Measurements from ENCODE around the gene GABARAPL1.

DNA sequence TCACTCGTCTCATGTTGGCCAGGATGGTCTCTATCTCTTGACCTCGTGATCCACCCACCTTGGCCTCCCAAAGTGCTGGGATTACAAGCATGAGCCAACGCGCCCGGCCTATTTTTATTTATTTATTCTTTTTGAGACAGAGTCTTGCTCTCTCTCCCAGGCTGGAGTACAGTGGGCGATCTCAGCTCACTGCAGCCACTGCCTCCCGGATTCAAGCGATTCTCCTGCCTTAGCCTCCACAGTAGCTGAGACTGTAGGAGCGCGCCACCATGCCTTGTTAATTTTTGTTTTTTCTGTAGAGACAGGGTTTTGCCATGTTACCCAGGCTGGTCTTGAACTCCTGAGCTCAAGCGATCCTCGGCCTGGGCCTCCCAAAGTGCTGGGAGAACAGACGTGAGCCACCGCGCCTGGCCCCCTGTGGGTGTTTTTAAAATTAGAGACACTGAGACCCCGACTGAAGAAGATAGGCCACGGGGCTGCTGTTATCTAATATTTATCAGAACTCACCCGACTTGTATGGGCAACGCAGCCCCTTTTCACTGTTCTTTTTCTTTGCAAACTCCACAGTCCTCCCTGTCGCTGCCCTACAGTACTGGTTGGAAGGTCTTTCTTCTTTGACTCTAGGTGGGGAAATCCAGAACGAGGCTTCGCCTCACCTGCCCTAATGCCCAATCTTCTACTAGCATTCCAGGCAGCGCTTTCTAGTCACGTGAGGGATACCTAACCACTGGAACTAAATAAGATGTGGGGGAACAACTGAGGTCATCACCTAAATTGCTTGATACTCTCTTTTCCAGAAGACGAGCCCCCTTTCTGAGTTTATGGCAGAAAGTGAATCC lies 1.4 kb upstream of the GABARAPL1 start:
- TF ChIP-seq CTCF (IDR thresholded peaks at IDR 0.05) (no peak), POLR2A (IDR thresholded peaks at IDR 0.05) (no peak), EP300 (IDR thresholded peaks at IDR 0.05) (no peak)

All from tibial nerve (tissue), 4 donors.